SU-DHL-6 (cell line): ENCODE measurements around the gene ABHD12B.

Source experiments
- H2AFZ ChIP-seq: fragments of 200-600 bp; sonication (generic); 2 replicates; pipeline ENCODE4 v1.6.1; 2014; ENCODE audit warnings: low read depth, mild to moderate bottlenecking, moderate library complexity, mixed read lengths, antibody characterized with exemption, low read length; ENCODE audit not compliant: severe bottlenecking
- H3F3A ChIP-seq: fragments of 200-600 bp; shearing (Covaris generic); 2 replicates; pipeline ENCODE4 v1.6.0; 2016; ENCODE audit warnings: antibody characterized with exemption, mild to moderate bottlenecking; ENCODE audit not compliant: insufficient read depth
- H3K27ac ChIP-seq: fragments of 200-600 bp; sonication (generic); 2 replicates; pipeline ENCODE4 v1.5.1; 2016; ENCODE audit warnings: low read depth, mild to moderate bottlenecking, low read length, moderate library complexity, mixed read lengths
- H3K27me3 ChIP-seq: fragments of 200-600 bp; sonication (generic), shearing (Covaris generic); 2 replicates; pipeline ENCODE4 v1.6.0; 2014; ENCODE audit warnings: mild to moderate bottlenecking, low read length
- H3K36me3 ChIP-seq: fragments of 200-600 bp; sonication (generic); 2 replicates; pipeline ENCODE4 v1.6.1; 2014; ENCODE audit warnings: mild to moderate bottlenecking, low read length, mixed read lengths
- H3K4me2 ChIP-seq: fragments of 300-600, 200-600 bp; shearing (Covaris generic), sonication (generic); 2 replicates; pipeline ENCODE4 v1.6.0; 2014; ENCODE audit warnings: low read length, low read depth, mild to moderate bottlenecking; ENCODE audit not compliant: poor library complexity, severe bottlenecking
- H3K4me3 ChIP-seq: fragments of 200-600 bp; sonication (generic); 2 replicates; pipeline ENCODE4 v1.5.1; 2014; ENCODE audit warnings: antibody characterized with exemption, low read length, mild to moderate bottlenecking, mixed read lengths; ENCODE audit not compliant: insufficient read depth, poor library complexity, severe bottlenecking
- H3K79me2 ChIP-seq: fragments of 200-600 bp; sonication (generic); 2 replicates; pipeline ENCODE4 v1.6.1; 2014; ENCODE audit warnings: mild to moderate bottlenecking, low read length, moderate library complexity; ENCODE audit not compliant: insufficient read depth
- H3K9ac ChIP-seq: fragments of 200-600 bp; sonication (generic); 2 replicates; pipeline ENCODE4 v1.7.0; 2014; ENCODE audit warnings: mild to moderate bottlenecking, low read length
- H3K9me2 ChIP-seq: fragments of 200-600 bp; sonication (generic); replicated peaks from 2 replicates; pipeline ENCODE4 v1.6.1; 2014; ENCODE audit warnings: low read length; ENCODE audit not compliant: insufficient read depth
- H3K9me3 ChIP-seq: fragments of 200-600 bp; sonication (generic); 2 replicates; pipeline ENCODE4 v1.6.1; 2014; ENCODE audit warnings: low read length, mixed read lengths; ENCODE audit not compliant: insufficient read depth
- H4K20me1 ChIP-seq: fragments of 200-600 bp; sonication (generic); 2 replicates; pipeline ENCODE4 v1.6.1; 2014; ENCODE audit warnings: low read depth, mild to moderate bottlenecking, antibody characterized with exemption, low read length, moderate library complexity, mixed read lengths
- CTCF ChIP-seq: fragments of 200-600 bp; sonication (generic); IDR thresholded peaks from one replicate; pipeline ENCODE4 v1.5.1; 2017; ENCODE audit warnings: antibody characterized with exemption, mild to moderate bottlenecking, low read length, moderate library complexity; ENCODE audit not compliant: insufficient read depth, poor library complexity, severe bottlenecking
- EZH2phosphoT487 ChIP-seq: fragments of 200-600 bp; sonication (generic), shearing (Covaris generic); conservative IDR thresholded peaks from 2 replicates; pipeline ENCODE4 v1.6.1; 2018; ENCODE audit warnings: mild to moderate bottlenecking, antibody characterized with exemption, low read length, moderate library complexity, mixed read lengths

ABHD12B gene

GRCh38 chr14:50924843-50925242, 53.0 kb downstream of the ABHD12B start:
- Histone ChIP-seq H3K9ac (no peak overlapping the region), H4K20me1 (no peaks in the 10 kb centered on the region), H3K27ac (no peak overlapping the region), H3K9me2 (no peaks in the 10 kb centered on the region), H3K4me2 (no peak overlapping the region), H3F3A (no peaks in the 10 kb centered on the region), H3K4me3 (no peak overlapping the region), H3K27me3 (no peaks in the 10 kb centered on the region), H3K9me3 (no peaks in the 10 kb centered on the region), H3K36me3 (no peaks in the 10 kb centered on the region), H3K79me2 (no peaks in the 10 kb centered on the region), H2AFZ (no peak overlapping the region)
- TF ChIP-seq CTCF (no peak), EZH2phosphoT487 (no peak)

DNA sequence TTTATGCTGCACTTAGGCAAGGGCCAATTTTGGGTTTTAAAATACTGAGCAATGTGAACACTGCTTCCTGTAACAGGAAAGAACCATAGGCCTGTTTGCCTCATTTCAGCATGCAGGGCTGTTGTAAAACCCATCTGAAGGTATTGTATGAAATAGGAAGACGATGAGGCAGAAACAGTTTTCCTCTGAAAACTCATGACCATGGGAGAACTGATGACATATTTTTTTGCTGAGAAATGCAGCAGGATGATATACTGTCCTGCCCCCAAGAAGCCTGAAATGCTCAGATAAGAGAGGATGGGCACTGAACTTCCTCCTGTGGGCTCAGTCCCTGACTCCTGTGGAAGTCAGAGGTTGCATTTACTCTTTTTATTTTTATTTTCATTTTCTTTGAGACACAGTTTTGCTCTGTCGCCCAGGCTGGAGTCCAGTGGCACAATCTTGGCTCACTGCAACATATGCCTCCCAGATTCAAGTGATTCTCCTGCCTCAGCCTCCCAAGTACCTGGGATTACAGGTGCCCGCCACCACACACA, 55.1 kb downstream of the ABHD12B start:
- Histone ChIP-seq H2AFZ (no peak overlapping the region), H3K27ac (no peak overlapping the region), H3K36me3 (no peaks in the 10 kb centered on the region), H3K4me3 (no peak overlapping the region), H3K27me3 (no peaks in the 10 kb centered on the region), H3F3A (no peaks in the 10 kb centered on the region), H3K4me2 (no peak overlapping the region), H3K9me2 (no peaks in the 10 kb centered on the region), H3K9ac (no peak overlapping the region), H3K9me3 (no peaks in the 10 kb centered on the region), H3K79me2 (no peaks in the 10 kb centered on the region), H4K20me1 (no peaks in the 10 kb centered on the region)
- TF ChIP-seq EZH2phosphoT487 (no peak), CTCF (no peak)

GRCh38 chr14:50928002-50928635, 56.3 kb downstream of the ABHD12B start:
- H3K9me3 ChIP-seq: no peaks in the 10 kb centered on the region
- no peaks in the 10 kb centered on the region for H3K27me3 ChIP-seq
- no peak overlapping the region for H3K27ac ChIP-seq
- H3K79me2 ChIP-seq: no peaks in the 10 kb centered on the region
- H3K9me2 ChIP-seq: no peaks in the 10 kb centered on the region
- H2AFZ ChIP-seq: no peak overlapping the region
- H3K4me2 ChIP-seq: no peak overlapping the region
- no peak overlapping the region for H3K4me3 ChIP-seq
- TF ChIP-seq CTCF (no peak), EZH2phosphoT487 (no peak)
- no peaks in the 10 kb centered on the region for H3K36me3 ChIP-seq
- no peaks in the 10 kb centered on the region for H4K20me1 ChIP-seq
- no peaks in the 10 kb centered on the region for H3F3A ChIP-seq
- no peak overlapping the region for H3K9ac ChIP-seq
